IMR-90 (cell line): Measurements from ENCODE around the gene ISOC2. TPM values are rescaled to one million over a fixed set of nuclear protein-coding genes. Genes with fewer than 3 reads are reported as not detected.

Experiments
- ATAC-seq: fragments of 200-7000 bp; cut with Tn5 transposase; 2 replicates; pipeline ENCODE4 v1.9.1; 2020; ENCODE audit warnings: low read depth, mild to moderate bottlenecking, moderate library complexity
- BruUV-seq: library from RNA; stranded (reverse); fragments of 400-500 nt; replicated peaks from 2 replicates; lab custom pipeline; 2021; lab: Mats Ljungman, UMichigan
- CTCF ChIA-PET: fragments of 300-600 bp; formaldehyde crosslinking; extraction: SDS; loops from one replicate; lab custom pipeline; 2021; ENCODE audit warnings: antibody characterized with exemption; lab: Yijun Ruan, JAX
- POLR2A ChIA-PET: fragments of 300-600 bp; sonication (Branson Sonifier 250); formaldehyde crosslinking; loops from one replicate; lab custom pipeline; 2022; ENCODE audit warnings: antibody characterized with exemption; ENCODE audit not compliant: unreplicated experiment; lab: Charles Lee
- DNase-seq: peaks from one replicate; pipeline ENCODE4 v3.0.0; 2013
- H2AFZ ChIP-seq: replicated peaks from 2 replicates; pipeline ENCODE3; 2013; ENCODE audit warnings: low read length, mild to moderate bottlenecking; ENCODE audit not compliant: poor library complexity
- H2AK5ac ChIP-seq: 2 replicates; pipeline ENCODE4 v1.6.1; 2013; ENCODE audit warnings: low read depth, low read length, inconsistent platforms
- H2AK9ac ChIP-seq: replicated peaks from 2 replicates; pipeline ENCODE3; 2013; ENCODE audit warnings: mild to moderate bottlenecking, low read depth, low read length, moderate library complexity; ENCODE audit not compliant: poor library complexity
- H2BK120ac ChIP-seq: 2 replicates; pipeline ENCODE4 v1.6.1; 2013; ENCODE audit warnings: low read depth, low read length, inconsistent platforms
- H2BK15ac ChIP-seq: 3 replicates; pipeline ENCODE4 v1.6.1; 2013; ENCODE audit warnings: low read depth, low read length, inconsistent platforms
- H2BK20ac ChIP-seq: 2 replicates; pipeline ENCODE4 v1.6.1; 2013; ENCODE audit warnings: low read depth, mild to moderate bottlenecking, inconsistent platforms, low read length, moderate library complexity
- H2BK5ac ChIP-seq: 2 replicates; pipeline ENCODE4 v1.6.1; 2013; ENCODE audit warnings: mild to moderate bottlenecking, low read depth, low read length, inconsistent platforms; ENCODE audit not compliant: poor library complexity, severe bottlenecking
- H3K14ac ChIP-seq: replicated peaks from 2 replicates; pipeline ENCODE4 v1.6.1; 2013; ENCODE audit warnings: low read depth, low read length, inconsistent platforms
- H3K18ac ChIP-seq: 2 replicates; pipeline ENCODE4 v1.6.1; 2013; ENCODE audit warnings: low read depth, low read length, control low read depth
- H3K23ac ChIP-seq: 2 replicates; pipeline ENCODE4 v1.6.1; 2013; ENCODE audit warnings: low read depth, low read length, inconsistent platforms
- H3K27ac ChIP-seq: 2 replicates; pipeline ENCODE4 v1.5.1; 2013; ENCODE audit warnings: mild to moderate bottlenecking, control low read depth, low read length; ENCODE audit not compliant: insufficient read depth
- H3K27me3 ChIP-seq: 2 replicates; pipeline ENCODE4 v1.6.1; 2013; ENCODE audit warnings: low read length; ENCODE audit not compliant: control insufficient read depth, insufficient read depth
- H3K36me3 ChIP-seq: 2 replicates; pipeline ENCODE4 v1.6.1; 2013; ENCODE audit warnings: low read length, mixed read lengths; ENCODE audit not compliant: control insufficient read depth, insufficient read depth
- H3K4ac ChIP-seq: 2 replicates; pipeline ENCODE4 v1.6.1; 2013; ENCODE audit warnings: low read depth, low read length, inconsistent platforms
- H3K4me1 ChIP-seq: 2 replicates; pipeline ENCODE4 v1.6.1; 2013; ENCODE audit warnings: low read length, mixed read lengths; ENCODE audit not compliant: control insufficient read depth, insufficient read depth
- H3K4me2 ChIP-seq: 2 replicates; pipeline ENCODE4 v1.6.1; 2013; ENCODE audit warnings: low read depth, mild to moderate bottlenecking, control low read depth, low read length, moderate library complexity
- H3K4me3 ChIP-seq: 2 replicates; pipeline ENCODE4 v1.5.1; 2013; ENCODE audit warnings: low read depth, mild to moderate bottlenecking, control low read depth, low read length, moderate library complexity; ENCODE audit not compliant: insufficient read depth
- H3K56ac ChIP-seq: 2 replicates; pipeline ENCODE4 v1.6.1; 2013; ENCODE audit warnings: low read length, inconsistent platforms; ENCODE audit not compliant: insufficient read depth; ENCODE audit errors: extremely low read depth
- H3K79me1 ChIP-seq, 2 experiments: 2 replicates each; pipeline ENCODE4 v1.6.1; 2013; ENCODE audit warnings: low read length in 2 of 2, inconsistent platforms in 1 of 2, low read depth in 1 of 2
- H3K9ac ChIP-seq: 2 replicates; pipeline ENCODE4 v1.6.1; 2013; ENCODE audit warnings: low read depth, low read length, control low read depth
- H3K9me1 ChIP-seq: 2 replicates; pipeline ENCODE4 v1.6.1; 2013; ENCODE audit warnings: low read length, inconsistent platforms; ENCODE audit not compliant: insufficient read depth
- H3K9me3 ChIP-seq: 2 replicates; pipeline ENCODE4 v1.6.1; 2013; ENCODE audit warnings: low read length; ENCODE audit not compliant: control insufficient read depth, insufficient read depth
- H4K20me1 ChIP-seq: 2 replicates; pipeline ENCODE4 v1.6.1; 2013; ENCODE audit warnings: low read length, inconsistent platforms; ENCODE audit not compliant: insufficient read depth
- H4K5ac ChIP-seq: 2 replicates; pipeline ENCODE4 v1.6.1; 2013; ENCODE audit warnings: mild to moderate bottlenecking, low read depth, low read length, control low read depth
- H4K8ac ChIP-seq, 2 experiments: 2 replicates each; pipeline ENCODE4 v1.6.1; 2013; ENCODE audit warnings: low read depth in 2 of 2, low read length in 2 of 2, control low read depth in 1 of 2, inconsistent platforms in 1 of 2
- H4K91ac ChIP-seq: 2 replicates; pipeline ENCODE4 v1.6.1; 2013; ENCODE audit warnings: low read depth, low read length, inconsistent platforms; ENCODE audit not compliant: insufficient read depth
- RAD21 ChIP-seq: IDR thresholded peaks from 2 replicates; pipeline ENCODE4 v1.6.1; 2012; ENCODE audit warnings: low read length, improper control_type of control experiment
- RFX5 ChIP-seq: IDR thresholded peaks from 2 replicates; pipeline ENCODE4 v1.8.0; 2012; ENCODE audit warnings: low read depth, mild to moderate bottlenecking, low read length, moderate library complexity
- WGBS, 2 experiments: methylation state at CpG; one replicate each; pipeline versions ENCODE4 v1.1.5 to v1.1.7; 2013; ENCODE audit warnings: missing lambda C conversion rate in 2 of 2; ENCODE audit not compliant: insufficient read length in 1 of 2; ENCODE audit errors: extremely low coverage in 2 of 2; 5-methylcytosine and 5-hydroxymethylcytosine counted together
- dilution Hi-C: fragments of 300-500 bp; cut with HindIII; formaldehyde crosslinking; loops from one replicate; pipeline ENCODE4 v1.14.3; 2018; ENCODE audit warnings: low sequenced_read_pairs; ENCODE audit not compliant: unreplicated experiment
- in situ Hi-C: fragments of 300-500 bp; cut with MboI; formaldehyde crosslinking; loops from 3 replicates; pipeline ENCODE4 v1.14.3; 2019; ENCODE audit warnings: low sequenced_read_pairs, inconsistent platforms, mixed read lengths
- intact Hi-C: fragments of 100-400 bp; cut with micrococcal nuclease; formaldehyde crosslinking; loops from 2 replicates; pipeline ENCODE4 v1.10.0; 2022
- polyA plus RNA-seq, 3 experiments: library from polyadenylated mRNA; depleted of rRNA; stranded (reverse); fragments of >200 nt; gene quantifications; 2 replicates each; pipeline ENCODE4 v1.2.3, GENCODE V29; 2012; ENCODE audit warnings: low replicate concordance in 1 of 3
- total RNA-seq: library from RNA; depleted of rRNA; stranded (reverse); fragments of >200 nt; gene quantifications from 2 replicates; pipeline ENCODE4 v1.2.3, GENCODE V29; 2012
- TF ChIP-seq, protein P1 (sequence below): fragments of 150-350 bp; IDR thresholded peaks from 2 replicates; pipeline ENCODE4 v1.6.1; 2017; ENCODE audit warnings: mild to moderate bottlenecking, antibody characterized with exemption, low read length, low read depth

ISOC2 gene
- total and polyA plus RNA-seq, 2 of the 4 experiments (the other 2 are of a cell fraction) = 56.1 to 82.1 TPM

DNA sequence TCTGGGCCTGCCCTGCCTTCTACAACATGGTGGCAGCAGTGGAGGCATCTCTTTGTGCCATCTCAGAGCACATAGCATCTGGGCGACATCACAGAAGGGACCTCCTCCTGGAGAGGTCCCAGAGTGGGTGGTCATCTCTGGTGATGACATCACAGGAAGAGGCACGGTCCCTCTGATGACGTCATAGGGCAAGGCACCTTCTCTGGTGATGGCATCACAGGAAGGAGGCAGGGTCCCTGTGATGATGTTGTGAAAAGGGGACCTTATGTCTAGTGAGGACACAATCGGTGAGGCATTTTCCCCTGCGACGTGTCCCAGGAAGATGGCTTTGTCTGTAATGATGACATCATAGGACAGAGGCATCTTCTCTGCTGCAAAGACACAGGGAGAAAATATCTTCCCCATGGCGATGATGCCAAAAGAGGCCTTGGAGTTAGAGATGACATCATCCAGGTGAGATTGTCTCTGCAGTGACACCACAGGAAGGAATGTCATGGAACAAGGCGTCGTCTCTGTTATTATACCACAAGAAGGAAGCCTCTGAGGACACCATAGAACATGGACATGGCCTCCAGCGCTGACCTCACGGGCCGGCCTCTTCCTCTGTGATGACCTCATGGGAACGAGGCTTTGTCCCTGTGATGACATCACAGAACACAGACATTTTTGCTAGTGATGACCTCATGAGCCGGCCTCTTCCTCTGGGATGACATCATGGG, 29.0 kb downstream of the ISOC2 start:
- Histone ChIP-seq H3K9me1 (peaks cover 11% of the 10 kb centered on the region; the same call in 1 of the 2 replicates), H3K4me2 (no peak overlapping the region), H4K8ac (no peak overlapping the region), H2BK20ac (no peak overlapping the region), H3K4ac (no peak overlapping the region), H2BK15ac (no peak overlapping the region), H4K5ac (no peak overlapping the region), H3K27ac (no peak overlapping the region), H3K14ac (no peak overlapping the region), H2AK5ac (no peak overlapping the region), H3K36me3 (no peaks in the 10 kb centered on the region), H3K4me3 (no peak overlapping the region), H3K79me1 (no peaks in the 10 kb centered on the region), H2AFZ (peak overlapping the region; percentile 15), H4K20me1 (no peaks in the 10 kb centered on the region; the same call in 1 of the 2 replicates), H2AK9ac (no peak overlapping the region), H2BK5ac (no peak overlapping the region), H3K56ac (no peak overlapping the region), H3K9me3 (peaks cover 3% of the 10 kb centered on the region), H3K4me1 (no peaks in the 10 kb centered on the region), H3K18ac (no peak overlapping the region), H2BK120ac (no peak overlapping the region), H3K27me3 (peaks cover 18% of the 10 kb centered on the region), H3K23ac (no peak overlapping the region), H3K9ac (no peak overlapping the region), H4K91ac (no peak overlapping the region)
- 87% methylated on average over 5 of the region's 14 CpGs; no CpG with 5 or more reads in 1 of the 2 experiments for WGBS, 2 experiments
- DNase-seq (no peak), ATAC-seq (no peak)
- ChIA-PET POLR2A (no interaction called here), CTCF (no interaction called here)
- TF ChIP-seq, protein P1, sequence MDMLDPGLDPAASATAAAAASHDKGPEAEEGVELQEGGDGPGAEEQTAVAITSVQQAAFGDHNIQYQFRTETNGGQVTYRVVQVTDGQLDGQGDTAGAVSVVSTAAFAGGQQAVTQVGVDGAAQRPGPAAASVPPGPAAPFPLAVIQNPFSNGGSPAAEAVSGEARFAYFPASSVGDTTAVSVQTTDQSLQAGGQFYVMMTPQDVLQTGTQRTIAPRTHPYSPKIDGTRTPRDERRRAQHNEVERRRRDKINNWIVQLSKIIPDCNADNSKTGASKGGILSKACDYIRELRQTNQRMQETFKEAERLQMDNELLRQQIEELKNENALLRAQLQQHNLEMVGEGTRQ = no peak
- TF ChIP-seq RAD21 (no peak), RFX5 (no peak)
- in situ Hi-C loops (no loop called here), intact Hi-C loops (no loop called here), dilution Hi-C loops (no loop called here)
- no TSS peak for BruUV-seq
